Fibroblast of pulmonary artery (primary cell): Measurements from ENCODE around the gene PTK7.

ENCODE experiments used
- DNase-seq: peaks from one replicate; pipeline ENCODE4 v3.0.0-alpha.2; 2010; ENCODE audit warnings: low read depth
- H3K4me3 ChIP-seq: replicated peaks from 2 replicates; pipeline ENCODE4 v1.5.1; 2011; ENCODE audit warnings: low read depth, mild to moderate bottlenecking, control low read depth, low read length, moderate library complexity
- CTCF ChIP-seq: IDR thresholded peaks from 2 replicates; pipeline ENCODE4 v1.5.1; 2011; ENCODE audit warnings: mild to moderate bottlenecking, control low read depth, low read length, inconsistent platforms; ENCODE audit errors: missing control alignments

The PTK7 gene

GRCh38 chr6:43181621-43181941 lies 105.5 kb downstream of the PTK7 start:
- TF ChIP-seq CTCF = no peak

GRCh38 chr6:43181942-43182860 lies 106.1 kb downstream of the PTK7 start, which contains the start of gene CUL9:
CUL9 (plus strand) TSS chr6:43182196; CDS start chr6:43184311, 2,115 bp downstream.
- peak within 1 kb of the TSS; percentile 84 for H3K4me3 ChIP-seq
- TF ChIP-seq CTCF = no peak
- peak; percentile 72 for DNase-seq

More at GRCh38 chr6:43181621-43181941, 105.5 kb downstream of the PTK7 start:
- DNase-seq = no peak
- peak overlapping the region; percentile 84 for H3K4me3 ChIP-seq

- H3K4me3 ChIP-seq = no peak overlapping the region
- no peak for TF ChIP-seq CTCF
- no peak for DNase-seq
These were observed 107.3 kb downstream of the PTK7 start for GRCh38 chr6:43183441-43183840.

GRCh38 chr6:43184268-43184985 lies 108.3 kb downstream of the PTK7 start:
- DNase-seq = no peak
- no peak for TF ChIP-seq CTCF
- H3K4me3 ChIP-seq = no peak overlapping the region

- no peak for TF ChIP-seq CTCF
- H3K4me3 ChIP-seq = no peak overlapping the region
These were observed 109.4 kb downstream of the PTK7 start for GRCh38 chr6:43185391-43185985.

GRCh38 chr6:43186019-43186418 lies 109.9 kb downstream of the PTK7 start:
- DNase-seq = no peak
- TF ChIP-seq CTCF = no peak
- H3K4me3 ChIP-seq = no peak overlapping the region

More at GRCh38 chr6:43185391-43185985, 109.4 kb downstream of the PTK7 start:
- no peak for DNase-seq
